GM12864 (cell line): ENCODE measurements around the gene PLCD4.

Experiments used
- DNase-seq: peaks from one replicate; pipeline ENCODE4 v3.0.0-alpha.2; 2011; ENCODE audit warnings: low read depth
- H3K4me3 ChIP-seq: 2 replicates; pipeline ENCODE4 v1.5.1; 2011; ENCODE audit warnings: mild to moderate bottlenecking, low read depth, low read length, control low read depth
- CTCF ChIP-seq: IDR thresholded peaks from 2 replicates; pipeline ENCODE4 v1.5.1; 2011; ENCODE audit warnings: low read depth, mild to moderate bottlenecking, moderate library complexity, low read length, control low read depth, inconsistent platforms; ENCODE audit errors: missing control alignments

The PLCD4 gene

GRCh38 chr2:218621007-218621406 lies 13.3 kb downstream of the PLCD4 start:
- H3K4me3 ChIP-seq, result no peak overlapping the region
- TF ChIP-seq CTCF, result no peak
- DNase-seq, result no peak

DNA sequence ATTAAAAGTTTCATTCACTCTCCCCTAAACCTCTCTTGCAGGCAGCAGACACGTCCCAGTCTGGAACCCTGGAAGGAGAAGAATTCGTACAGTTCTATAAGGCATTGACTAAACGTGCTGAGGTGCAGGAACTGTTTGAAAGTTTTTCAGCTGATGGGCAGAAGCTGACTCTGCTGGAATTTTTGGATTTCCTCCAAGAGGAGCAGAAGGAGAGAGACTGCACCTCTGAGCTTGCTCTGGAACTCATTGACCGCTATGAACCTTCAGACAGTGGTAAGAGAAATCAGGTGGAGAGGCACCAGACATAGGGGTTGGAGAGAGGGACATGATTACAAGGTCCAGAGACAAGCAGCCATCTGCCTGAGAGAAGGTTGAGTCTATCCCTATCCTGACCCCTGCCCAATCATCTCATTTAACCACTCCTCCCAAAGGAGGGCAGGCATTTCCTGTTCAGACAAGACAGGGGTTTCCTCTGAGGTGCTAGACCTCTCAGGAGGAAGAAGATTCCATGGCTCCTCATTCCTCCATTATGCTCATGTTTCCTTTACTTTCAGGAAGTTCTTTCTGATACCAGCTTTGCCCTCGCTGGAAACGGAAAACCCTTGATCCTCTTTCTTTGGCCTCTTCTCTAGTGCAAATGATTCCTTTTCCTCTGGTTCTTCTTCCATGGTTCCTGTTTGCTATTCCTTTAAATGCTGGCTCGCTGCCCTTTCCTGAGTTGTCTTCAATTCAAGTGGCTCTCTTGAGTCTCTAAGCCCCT lies 15.1 kb downstream of the PLCD4 start:
- DNase-seq, result no peak
- H3K4me3 ChIP-seq, result no peak overlapping the region
- TF ChIP-seq CTCF, result no peak

GRCh38 chr2:218623366-218623705 lies 15.6 kb downstream of the PLCD4 start:
- H3K4me3 ChIP-seq, result no peak overlapping the region
- no peak for DNase-seq
- no peak for TF ChIP-seq CTCF

GRCh38 chr2:218626369-218626768 lies 18.7 kb downstream of the PLCD4 start:
- DNase-seq, result no peak
- no peak overlapping the region for H3K4me3 ChIP-seq
- no peak for TF ChIP-seq CTCF

DNA sequence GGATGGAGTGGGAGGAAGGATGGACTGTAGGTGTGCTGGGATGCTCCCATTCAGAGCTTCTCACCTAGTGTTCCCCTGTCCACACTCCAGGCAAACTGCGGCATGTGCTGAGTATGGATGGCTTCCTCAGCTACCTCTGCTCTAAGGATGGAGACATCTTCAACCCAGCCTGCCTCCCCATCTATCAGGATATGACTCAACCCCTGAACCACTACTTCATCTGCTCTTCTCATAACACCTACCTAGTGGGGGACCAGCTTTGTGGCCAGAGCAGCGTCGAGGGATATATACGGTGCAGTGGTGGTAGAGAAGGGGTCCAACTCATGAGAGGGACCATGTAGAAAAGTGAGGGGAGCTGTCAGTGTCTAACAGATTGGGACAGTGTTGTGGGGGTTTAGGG lies 20.2 kb downstream of the PLCD4 start:
- TF ChIP-seq CTCF, result no peak
- no peak overlapping the region for H3K4me3 ChIP-seq
- no peak for DNase-seq

DNA sequence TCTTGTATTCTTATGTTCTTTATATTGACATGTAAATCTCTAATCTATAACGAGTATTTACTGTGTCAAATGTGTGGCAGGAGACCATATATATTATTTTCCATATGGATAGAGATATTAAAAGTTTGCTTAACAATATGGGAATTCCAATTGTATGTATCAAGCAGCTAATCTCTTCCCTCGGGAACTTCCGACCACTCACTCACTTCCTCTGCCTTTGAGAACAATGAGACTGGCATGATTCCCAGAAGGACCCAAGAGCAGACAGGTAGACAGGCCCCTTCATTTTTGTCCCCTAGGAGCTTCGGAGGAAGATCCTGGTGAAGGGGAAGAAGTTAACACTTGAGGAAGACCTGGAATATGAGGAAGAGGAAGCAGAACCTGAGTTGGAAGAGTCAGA lies 24.1 kb downstream of the PLCD4 start:
- TF ChIP-seq CTCF, result no peak
- DNase-seq, result no peak
- no peak overlapping the region for H3K4me3 ChIP-seq

DNA sequence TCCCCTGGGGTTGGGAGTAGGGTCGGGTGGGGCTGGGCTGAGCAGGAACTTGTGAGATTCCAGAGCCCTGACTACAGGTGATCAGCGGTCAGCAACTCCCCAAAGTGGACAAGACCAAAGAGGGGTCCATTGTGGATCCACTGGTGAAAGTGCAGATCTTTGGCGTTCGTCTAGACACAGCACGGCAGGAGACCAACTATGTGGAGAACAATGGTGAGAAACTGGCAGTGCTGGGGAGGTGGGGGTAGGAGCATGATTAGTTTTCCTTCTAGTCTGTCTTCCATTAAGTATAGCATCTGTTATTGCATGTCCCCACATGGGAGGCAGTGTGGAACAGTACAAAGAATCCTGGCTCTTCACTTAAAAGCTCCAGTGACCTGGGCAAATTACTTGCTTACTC lies 28.0 kb downstream of the PLCD4 start:
- DNase-seq, result no peak
- TF ChIP-seq CTCF, result no peak
- no peak overlapping the region for H3K4me3 ChIP-seq
